Liver (tissue), 9 donors: Measurements from ENCODE around the gene NFIL3. TPM values are rescaled to one million over a fixed set of nuclear protein-coding genes. Genes with fewer than 3 reads are reported as not detected.

ENCODE experiments used
- DNase-seq: peaks from one replicate; pipeline ENCODE4 v3.0.0-alpha.2; 2017; ENCODE audit warnings: low spot score
- H3K27ac ChIP-seq, 2 donors: one replicate each; pipeline ENCODE4 v1.7.0; 2013; ENCODE audit warnings: inconsistent platforms in 2 of 2, low read length in 2 of 2, control low read depth in 1 of 2, low read depth in 1 of 2, mild to moderate bottlenecking in 1 of 2
- H3K27me3 ChIP-seq, 4 donors: one replicate each; pipeline versions ENCODE4 v1.6.1 to v1.7.0; 2013; ENCODE audit warnings: low read length in 3 of 4, inconsistent platforms in 1 of 4, mild to moderate bottlenecking in 1 of 4, moderate library complexity in 1 of 4; ENCODE audit not compliant: control insufficient read depth in 4 of 4, insufficient read depth in 4 of 4
- H3K36me3 ChIP-seq, 4 donors: one replicate each; pipeline versions ENCODE4 v1.6.1 to v1.7.0; 2013; ENCODE audit warnings: low read length in 3 of 4, mild to moderate bottlenecking in 3 of 4, low read depth in 1 of 4, moderate library complexity in 1 of 4; ENCODE audit not compliant: control insufficient read depth in 4 of 4, insufficient read depth in 3 of 4
- H3K4me1 ChIP-seq, 4 donors: one replicate each; pipeline versions ENCODE4 v1.6.1 to v1.7.0; 2013; ENCODE audit warnings: low read length in 3 of 4, mild to moderate bottlenecking in 3 of 4, moderate library complexity in 1 of 4; ENCODE audit not compliant: control insufficient read depth in 4 of 4, insufficient read depth in 4 of 4
- H3K4me3 ChIP-seq, 3 donors: one replicate each; pipeline versions ENCODE4 v1.6.1 to v1.7.0; 2013; ENCODE audit warnings: low read length in 3 of 3, control low read depth in 1 of 3, low read depth in 1 of 3, mild to moderate bottlenecking in 1 of 3
- H3K9ac ChIP-seq, 2 donors: one replicate each; pipeline ENCODE4 v1.7.0; 2013; ENCODE audit warnings: low read length in 2 of 2, mild to moderate bottlenecking in 2 of 2, moderate library complexity in 2 of 2, control low read depth in 1 of 2, low read depth in 1 of 2
- H3K9me3 ChIP-seq, 4 donors: one replicate each; pipeline versions ENCODE4 v1.6.1 to v1.7.0; 2013; ENCODE audit warnings: low read length in 3 of 4; ENCODE audit not compliant: control insufficient read depth in 4 of 4
- ATF3 ChIP-seq: IDR thresholded peaks from 2 replicates; pipeline ENCODE4 v1.6.1; 2016; ENCODE audit warnings: antibody characterized with exemption
- EGR1 ChIP-seq, 2 donors: IDR thresholded peaks; 2 replicates each; pipeline ENCODE4 v1.6.1; 2016 to 2018; ENCODE audit warnings: antibody characterized with exemption in 2 of 2, low read depth in 2 of 2
- FOXA1 ChIP-seq: IDR thresholded peaks from 2 replicates; pipeline ENCODE4 v1.6.1; 2016; ENCODE audit warnings: antibody characterized with exemption
- GABPA ChIP-seq, 2 donors: IDR thresholded peaks in 1 of 2; conservative IDR thresholded peaks in 1 of 2; 2 replicates each; pipeline ENCODE4 v1.6.1; 2016; ENCODE audit warnings: antibody characterized with exemption in 2 of 2, mild to moderate bottlenecking in 1 of 2, moderate library complexity in 1 of 2
- HNF4A ChIP-seq, 2 donors: conservative IDR thresholded peaks; 2 replicates each; pipeline ENCODE4 v1.6.1; 2016; ENCODE audit warnings: antibody characterized with exemption in 2 of 2, mild to moderate bottlenecking in 2 of 2
- HNF4G ChIP-seq: IDR thresholded peaks from 2 replicates; pipeline ENCODE4 v1.6.1; 2016; ENCODE audit warnings: antibody characterized with exemption
- JUND ChIP-seq, 2 donors: IDR thresholded peaks; 2 replicates each; pipeline ENCODE4 v1.6.1; 2016; ENCODE audit warnings: antibody characterized with exemption in 2 of 2
- MAX ChIP-seq: IDR thresholded peaks from 2 replicates; pipeline ENCODE4 v1.6.1; 2016; ENCODE audit warnings: antibody characterized with exemption
- NR2F2 ChIP-seq: IDR thresholded peaks from 2 replicates; pipeline ENCODE4 v1.6.1; 2016; ENCODE audit warnings: antibody characterized with exemption
- RAD21 ChIP-seq, 2 donors: IDR thresholded peaks; 2 replicates each; pipeline ENCODE4 v1.6.1; 2016; ENCODE audit warnings: antibody characterized with exemption in 2 of 2, mild to moderate bottlenecking in 2 of 2
- REST ChIP-seq: IDR thresholded peaks from 2 replicates; pipeline ENCODE4 v1.6.1; 2016; ENCODE audit warnings: antibody characterized with exemption, mild to moderate bottlenecking
- YY1 ChIP-seq: IDR thresholded peaks from 2 replicates; pipeline ENCODE4 v1.6.1; 2016; ENCODE audit warnings: antibody characterized with exemption, mild to moderate bottlenecking
- WGBS: extraction: QIAGEN DNeasy Blood & Tissue Kit; methylation state at CpG from one replicate; pipeline ENCODE4 v1.1.7; 2013; 5-methylcytosine and 5-hydroxymethylcytosine counted together
- polyA plus RNA-seq, 2 donors: library from polyadenylated mRNA; stranded (reverse) in 1 of 2; unstranded in 1 of 2; fragments of 200-250 nt in 1 of 2; fragments of >200 nt in 1 of 2; fragmentation: Nextera tagmentation in 1 of 2; extraction: Ambion mirVana in 1 of 2; gene quantifications; one replicate each; pipeline versions ENCODE4 v1.2.1 to v1.2.3, GENCODE V29; 2013 to 2015
- total RNA-seq, 2 donors: library from RNA; depleted of rRNA; stranded (reverse); fragments of >200 nt; gene quantifications; one replicate each; pipeline ENCODE4 v1.2.3, GENCODE V29; 2014
- TF ChIP-seq, protein P1 (sequence below): IDR thresholded peaks from 2 replicates; pipeline ENCODE4 v1.6.1; 2016; ENCODE audit warnings: antibody characterized with exemption
- TF ChIP-seq, protein P2 (sequence below): fragments of 150-350 bp; IDR thresholded peaks from 2 replicates; pipeline ENCODE4 v1.5.1; 2017; ENCODE audit warnings: improper control_type of control experiment, low read depth, low read length; ENCODE audit not compliant: missing input control
- donor health status: healthy.
- donor health status: healthy.
- donor health status: healthy.
- donor health status: healthy.
- donor health status: healthy.

NFIL3 gene
- total and polyA plus RNA-seq, 4 donors, result 6.6 to 20.2 (median 8.5) TPM

DNA sequence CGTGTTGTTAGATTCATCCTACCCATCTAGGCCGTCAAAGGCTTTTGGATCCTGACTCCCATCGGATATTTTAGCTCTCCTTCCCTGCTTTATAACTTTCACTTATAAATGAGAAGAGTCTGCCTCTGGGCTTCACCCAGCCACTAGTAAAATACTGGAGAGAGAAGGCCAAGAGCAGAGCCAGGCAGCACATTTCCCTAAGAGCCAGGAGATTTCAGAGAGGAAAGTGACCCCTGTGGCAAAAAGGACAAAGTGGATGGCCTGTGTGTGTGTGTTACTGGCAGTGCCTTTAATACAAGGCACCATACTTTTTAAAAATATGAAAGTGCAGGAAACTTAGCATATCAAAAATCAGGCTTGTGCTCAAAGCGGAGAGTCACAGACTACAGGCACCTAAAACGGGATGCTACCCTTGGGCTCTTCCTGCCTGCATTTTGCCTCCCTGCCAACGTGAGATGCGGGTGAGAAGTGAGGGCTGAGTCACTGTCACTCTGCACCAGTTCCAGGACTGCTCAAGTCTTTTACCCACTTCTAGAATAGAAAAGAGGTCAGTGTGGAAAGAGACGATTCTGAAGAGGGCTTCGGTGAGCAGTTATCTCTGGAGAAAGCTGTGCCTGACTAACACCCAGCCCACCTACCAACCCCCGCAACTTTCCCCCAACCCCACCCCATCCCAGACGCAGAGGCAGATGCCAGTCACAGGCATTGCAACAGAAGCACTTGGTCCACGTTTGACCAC, 15.9 kb downstream of the NFIL3 start:
- Histone ChIP-seq H3K4me1 (peaks cover 0 to 4% (median 0%) of the 10 kb centered on the region in 4 donors), H3K9ac (no peak overlapping the region), H3K27ac (no peak overlapping the region), H3K4me3 (no peak overlapping the region), H3K36me3 (peaks cover 10 to 25% (median 21%) of the 10 kb centered on the region in 4 donors), H3K9me3 (no peaks in the 10 kb centered on the region), H3K27me3 (no peaks in the 10 kb centered on the region)
- 93% methylated on average over 12 of the region's 12 CpGs for WGBS
- TF ChIP-seq REST, result no peak
- TF ChIP-seq EGR1 (IDR thresholded peaks at IDR 0.05; ENCODE audit: low read depth in 2 of 2), result no peak
- TF ChIP-seq HNF4G, result no peak
- TF ChIP-seq MAX, result no peak
- no peak for TF ChIP-seq ATF3
- no peak for TF ChIP-seq YY1
- TF ChIP-seq, protein P1, sequence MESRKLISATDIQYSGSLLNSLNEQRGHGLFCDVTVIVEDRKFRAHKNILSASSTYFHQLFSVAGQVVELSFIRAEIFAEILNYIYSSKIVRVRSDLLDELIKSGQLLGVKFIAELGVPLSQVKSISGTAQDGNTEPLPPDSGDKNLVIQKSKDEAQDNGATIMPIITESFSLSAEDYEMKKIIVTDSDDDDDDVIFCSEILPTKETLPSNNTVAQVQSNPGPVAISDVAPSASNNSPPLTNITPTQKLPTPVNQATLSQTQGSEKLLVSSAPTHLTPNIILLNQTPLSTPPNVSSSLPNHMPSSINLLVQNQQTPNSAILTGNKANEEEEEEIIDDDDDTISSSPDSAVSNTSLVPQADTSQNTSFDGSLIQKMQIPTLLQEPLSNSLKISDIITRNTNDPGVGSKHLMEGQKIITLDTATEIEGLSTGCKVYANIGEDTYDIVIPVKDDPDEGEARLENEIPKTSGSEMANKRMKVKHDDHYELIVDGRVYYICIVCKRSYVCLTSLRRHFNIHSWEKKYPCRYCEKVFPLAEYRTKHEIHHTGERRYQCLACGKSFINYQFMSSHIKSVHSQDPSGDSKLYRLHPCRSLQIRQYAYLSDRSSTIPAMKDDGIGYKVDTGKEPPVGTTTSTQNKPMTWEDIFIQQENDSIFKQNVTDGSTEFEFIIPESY, result no peak
- no peak for TF ChIP-seq NR2F2
- TF ChIP-seq JUND (IDR thresholded peaks at IDR 0.05), result no peak
- no peak for TF ChIP-seq HNF4A (conservative IDR thresholded peaks at IDR 0.05)
- DNase-seq, result no peak

DNA sequence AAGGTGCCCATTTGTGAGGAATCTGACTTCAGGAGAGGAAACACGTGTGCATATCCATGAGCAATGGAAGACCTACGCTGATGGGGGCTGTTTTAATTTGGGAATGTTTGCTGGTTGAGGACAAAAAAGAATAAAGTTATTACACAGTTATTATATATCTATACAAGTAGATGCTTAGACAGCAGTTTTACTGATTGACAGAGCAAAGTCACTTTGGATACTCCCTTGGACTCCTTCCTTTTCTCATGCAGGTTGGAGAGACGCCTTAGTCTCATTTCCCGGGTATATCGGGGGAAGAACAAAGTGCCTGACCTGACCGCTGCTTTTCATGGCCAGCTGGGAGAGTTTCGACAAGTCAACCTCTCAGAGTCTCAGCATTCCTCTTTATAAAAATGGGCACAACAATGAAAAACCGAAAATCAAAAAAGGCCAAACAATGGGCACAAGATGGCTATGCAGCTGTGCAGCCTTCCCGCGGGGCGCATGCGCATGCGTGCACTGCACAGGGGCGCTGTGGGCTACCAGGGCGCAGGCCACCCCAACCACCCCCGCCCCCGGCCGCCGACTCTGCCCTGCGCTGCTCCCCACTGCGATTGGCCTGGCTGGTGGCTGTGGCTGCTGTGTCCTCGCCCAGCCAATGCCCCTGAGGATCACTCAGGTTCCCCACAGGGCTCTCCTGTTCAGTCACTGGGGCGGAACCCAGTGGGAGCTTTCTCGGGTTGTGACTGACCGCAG, 18.1 kb downstream of the NFIL3 start:
- Histone ChIP-seq H3K36me3 (peaks cover 10 to 21% (median 17%) of the 10 kb centered on the region in 4 donors), H3K9ac (no peak overlapping the region), H3K27me3 (no peaks in the 10 kb centered on the region), H3K4me3 (no peak overlapping the region), H3K9me3 (no peaks in the 10 kb centered on the region), H3K4me1 (no peaks in the 10 kb centered on the region), H3K27ac (no peak overlapping the region)
- 97% methylated on average over 25 of the region's 25 CpGs for WGBS
- no peak for TF ChIP-seq GABPA (IDR thresholded peaks at IDR 0.05 in 1 of 2, conservative IDR thresholded peaks at IDR 0.05 in 1 of 2)
- TF ChIP-seq REST, result no peak
- no peak for TF ChIP-seq EGR1 (IDR thresholded peaks at IDR 0.05; ENCODE audit: low read depth in 2 of 2)
- TF ChIP-seq, protein P2, sequence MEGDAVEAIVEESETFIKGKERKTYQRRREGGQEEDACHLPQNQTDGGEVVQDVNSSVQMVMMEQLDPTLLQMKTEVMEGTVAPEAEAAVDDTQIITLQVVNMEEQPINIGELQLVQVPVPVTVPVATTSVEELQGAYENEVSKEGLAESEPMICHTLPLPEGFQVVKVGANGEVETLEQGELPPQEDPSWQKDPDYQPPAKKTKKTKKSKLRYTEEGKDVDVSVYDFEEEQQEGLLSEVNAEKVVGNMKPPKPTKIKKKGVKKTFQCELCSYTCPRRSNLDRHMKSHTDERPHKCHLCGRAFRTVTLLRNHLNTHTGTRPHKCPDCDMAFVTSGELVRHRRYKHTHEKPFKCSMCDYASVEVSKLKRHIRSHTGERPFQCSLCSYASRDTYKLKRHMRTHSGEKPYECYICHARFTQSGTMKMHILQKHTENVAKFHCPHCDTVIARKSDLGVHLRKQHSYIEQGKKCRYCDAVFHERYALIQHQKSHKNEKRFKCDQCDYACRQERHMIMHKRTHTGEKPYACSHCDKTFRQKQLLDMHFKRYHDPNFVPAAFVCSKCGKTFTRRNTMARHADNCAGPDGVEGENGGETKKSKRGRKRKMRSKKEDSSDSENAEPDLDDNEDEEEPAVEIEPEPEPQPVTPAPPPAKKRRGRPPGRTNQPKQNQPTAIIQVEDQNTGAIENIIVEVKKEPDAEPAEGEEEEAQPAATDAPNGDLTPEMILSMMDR, result no peak
- no peak for TF ChIP-seq FOXA1
- TF ChIP-seq RAD21 (IDR thresholded peaks at IDR 0.05), result no peak
- no peak for TF ChIP-seq YY1
- TF ChIP-seq HNF4G, result no peak
- TF ChIP-seq, protein P1, result no peak
- no peak for DNase-seq
